K562 (cell line): ENCODE data around the gene DPEP3. TPM values are rescaled to one million over a fixed set of nuclear protein-coding genes. Genes with fewer than 3 reads are reported as not detected.

Experiments used
- ARID3B ChIP-seq: fragments of 250-450 bp; sonication (Bioruptor Pico); IDR thresholded peaks from 2 replicates; pipeline ENCODE4 v1.4.0; 2020; ENCODE audit warnings: borderline replicate concordance
- ATF6 ChIP-seq: sonication (generic); formaldehyde crosslinking; IDR thresholded peaks from 2 replicates; pipeline ENCODE4 v1.4.0; 2020; ENCODE audit warnings: mild to moderate bottlenecking, missing genetic modification reagents
- CEBPZ ChIP-seq: fragments of 150-350 bp; IDR thresholded peaks from 2 replicates; pipeline ENCODE4 v1.6.1; 2014; ENCODE audit warnings: low read depth, mild to moderate bottlenecking, low read length, borderline replicate concordance
- CREM ChIP-seq: IDR thresholded peaks from 2 replicates; pipeline ENCODE4 v1.6.1; 2014; ENCODE audit warnings: antibody characterized with exemption, low read depth
- ELF1 ChIP-seq: fragments of 200-800 bp; sonication (Bioruptor generic); IDR thresholded peaks from 2 replicates; pipeline ENCODE4 v1.6.1; 2016; ENCODE audit warnings: missing genetic modification characterization, missing compliant biosample characterization
- ETS1 ChIP-seq: conservative IDR thresholded peaks from 2 replicates; pipeline ENCODE4 v1.6.1; 2011; ENCODE audit warnings: low read depth, mild to moderate bottlenecking, low read length; ENCODE audit not compliant: control insufficient read depth
- HOMEZ ChIP-seq: fragments of 250-450 bp; sonication (Bioruptor Pico); IDR thresholded peaks from 2 replicates; pipeline ENCODE4 v1.4.0; 2020; ENCODE audit warnings: mild to moderate bottlenecking, moderate library complexity
- JUN ChIP-seq, 2 experiments: sonication (generic) in 1 of 2; formaldehyde crosslinking in 1 of 2; IDR thresholded peaks; 2 replicates each; pipeline versions ENCODE4 v1.6.1 to v1.8.0; 2012 to 2022; ENCODE audit warnings: borderline replicate concordance in 2 of 2, mild to moderate bottlenecking in 2 of 2, improper control_type of control experiment in 1 of 2, low read depth in 1 of 2, low read length in 1 of 2, missing genetic modification reagents in 1 of 2
- LEF1 ChIP-seq: fragments of 450-650 bp; IDR thresholded peaks from 2 replicates; pipeline ENCODE4 v1.6.1; 2016; ENCODE audit warnings: mild to moderate bottlenecking
- MXI1 ChIP-seq: IDR thresholded peaks from 2 replicates; pipeline ENCODE4 v1.6.1; 2011; ENCODE audit warnings: low read depth, mild to moderate bottlenecking, improper control_type of control experiment, low read length
- NUFIP1 ChIP-seq: fragments of 450-650 bp; IDR thresholded peaks from 2 replicates; pipeline ENCODE4 v1.6.1; 2018; ENCODE audit not compliant: partially characterized antibody
- TCF3 ChIP-seq: sonication (generic); formaldehyde crosslinking; IDR thresholded peaks from 2 replicates; pipeline ENCODE4 v1.4.0; 2020; ENCODE audit warnings: mild to moderate bottlenecking, missing genetic modification reagents
- ZBTB34 ChIP-seq: fragments of 250-450 bp; sonication (Bioruptor Pico); IDR thresholded peaks from 2 replicates; pipeline ENCODE4 v1.8.0; 2021; ENCODE audit warnings: mild to moderate bottlenecking, moderate library complexity
- ZNF584 ChIP-seq: fragments of 200-800 bp; sonication (Bioruptor generic); IDR thresholded peaks from 2 replicates; pipeline ENCODE4 v1.6.1; 2016; ENCODE audit warnings: low read depth, mild to moderate bottlenecking, missing genetic modification characterization, missing compliant biosample characterization
- polyA plus RNA-seq, 8 experiments: library from polyadenylated mRNA; depleted of rRNA in 4 of 8; stranded (reverse) in 5 of 8; unstranded in 3 of 8; fragments of >200 nt; fragmentation: Nextera tagmentation in 2 of 8; fragmentation: Illumina TruSeq in 1 of 8; extraction: Ambion mirVana in 2 of 8; extraction: Trizol in 1 of 8; gene quantifications; 2 replicates each; pipeline versions ENCODE4 v1.2.1 to v1.2.3, GENCODE V29; 2011 to 2014; ENCODE audit warnings: inconsistent platforms in 1 of 8, missing spikeins in 1 of 8
- total RNA-seq, 7 experiments: library from RNA; depleted of rRNA in 6 of 7; stranded (reverse); fragments of >200 nt in 6 of 7; fragmentation: Illumina TruSeq in 2 of 7; extraction: Trizol in 2 of 7; gene quantifications; 2 replicates each; pipeline versions ENCODE4 v1.2.1 to v1.2.3, GENCODE V29; 2011 to 2021; ENCODE audit warnings: low replicate concordance in 1 of 7

Gene DPEP3
- total and polyA plus RNA-seq, 9 of the 15 experiments (the other 6 are each of a cell fraction or from before 2014, with no cell fraction given): not detected

GRCh38 chr16:67935402-67936123 lies 44.7 kb downstream of the DPEP3 start (continued):
- TF ChIP-seq ZBTB34 (CRISPR knock-in tag) (no peak), JUN (IDR thresholded peaks at IDR 0.05; ENCODE audit: borderline replicate concordance, low read depth, low read length) (peak; percentile 58; the same call in 1 of the 2 replicates), JUN (CRISPR knock-in tag; IDR thresholded peaks at IDR 0.05; ENCODE audit: borderline replicate concordance) (no peak), HOMEZ (CRISPR knock-in tag) (no peak), ELF1 (tag) (peak; percentile 81), ZNF584 (CRISPR knock-in tag) (no peak), CEBPZ (no peak), ARID3B (CRISPR knock-in tag) (0 out of 2 replicates have a peak, but pooled peaks have one; percentile 9), ETS1 (peak; percentile 75; the same call in 1 of the 2 replicates), ATF6 (CRISPR knock-in tag) (peak; percentile 98), TCF3 (CRISPR knock-in tag) (peak; percentile 18; the same call in 1 of the 2 replicates), LEF1 (no peak), MXI1 (peak; percentile 97), NUFIP1 (no peak), CREM (peak; percentile 60)
